ENCODE results near the gene XRCC1.

DNA sequence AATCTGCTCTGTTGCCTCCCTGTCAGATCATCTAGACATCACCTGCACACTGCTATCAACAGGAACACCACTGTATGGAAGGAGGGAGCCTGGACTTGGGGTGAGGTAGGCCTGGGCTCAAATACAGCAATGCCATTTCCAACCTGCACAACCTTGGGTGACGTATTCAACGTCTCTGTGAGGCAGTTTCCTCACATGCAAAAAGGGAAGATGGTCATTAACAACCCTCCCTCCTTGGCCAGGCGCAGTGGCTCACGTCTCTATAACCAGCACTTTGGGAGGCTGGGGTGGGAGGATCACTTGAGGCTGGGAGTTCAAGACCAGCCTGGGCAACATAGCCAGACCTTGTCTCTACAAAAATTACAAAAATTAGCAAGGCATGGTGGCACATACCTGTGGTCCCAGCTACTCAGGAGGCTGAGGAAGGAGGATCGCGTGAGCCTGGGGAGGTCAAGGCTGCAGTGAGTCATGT lies 13.1 kb downstream of the XRCC1 start:
- no peak for TF ChIP-seq POLR2A (IDR thresholded peaks at IDR 0.05)
- TF ChIP-seq, protein P1, sequence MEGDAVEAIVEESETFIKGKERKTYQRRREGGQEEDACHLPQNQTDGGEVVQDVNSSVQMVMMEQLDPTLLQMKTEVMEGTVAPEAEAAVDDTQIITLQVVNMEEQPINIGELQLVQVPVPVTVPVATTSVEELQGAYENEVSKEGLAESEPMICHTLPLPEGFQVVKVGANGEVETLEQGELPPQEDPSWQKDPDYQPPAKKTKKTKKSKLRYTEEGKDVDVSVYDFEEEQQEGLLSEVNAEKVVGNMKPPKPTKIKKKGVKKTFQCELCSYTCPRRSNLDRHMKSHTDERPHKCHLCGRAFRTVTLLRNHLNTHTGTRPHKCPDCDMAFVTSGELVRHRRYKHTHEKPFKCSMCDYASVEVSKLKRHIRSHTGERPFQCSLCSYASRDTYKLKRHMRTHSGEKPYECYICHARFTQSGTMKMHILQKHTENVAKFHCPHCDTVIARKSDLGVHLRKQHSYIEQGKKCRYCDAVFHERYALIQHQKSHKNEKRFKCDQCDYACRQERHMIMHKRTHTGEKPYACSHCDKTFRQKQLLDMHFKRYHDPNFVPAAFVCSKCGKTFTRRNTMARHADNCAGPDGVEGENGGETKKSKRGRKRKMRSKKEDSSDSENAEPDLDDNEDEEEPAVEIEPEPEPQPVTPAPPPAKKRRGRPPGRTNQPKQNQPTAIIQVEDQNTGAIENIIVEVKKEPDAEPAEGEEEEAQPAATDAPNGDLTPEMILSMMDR (IDR thresholded peaks at IDR 0.05) = no peak
